ENCODE data around the gene LHPP.

LHPP gene

GRCh38 chr10:124557648-124558338 lies 96.2 kb downstream of the LHPP start:
- no peak for DNase-seq (ENCODE audit: low read depth)

- peak; percentile 37 for DNase-seq (ENCODE audit: low read depth)
Observed at GRCh38 chr10:124558339-124559321, 97.0 kb downstream of the LHPP start.

GRCh38 chr10:124559372-124560132 lies 97.9 kb downstream of the LHPP start:
- DNase-seq (ENCODE audit: low read depth), result no peak

GRCh38 chr10:124560377-124561105 lies 98.9 kb downstream of the LHPP start:
- DNase-seq (ENCODE audit: low read depth), result peak; percentile 78

- no peak for DNase-seq (ENCODE audit: low read depth)
Observed at GRCh38 chr10:124561206-124561605, 99.6 kb downstream of the LHPP start.

GRCh38 chr10:124562425-124563060 lies 100.9 kb downstream of the LHPP start:
- DNase-seq (ENCODE audit: low read depth), result no peak

GRCh38 chr10:124563320-124564040 lies 101.9 kb downstream of the LHPP start:
- DNase-seq (ENCODE audit: low read depth), result no peak

- no peak for DNase-seq (ENCODE audit: low read depth)
Observed at GRCh38 chr10:124564881-124565280, 103.3 kb downstream of the LHPP start.

- DNase-seq (ENCODE audit: low read depth), result no peak
Observed at GRCh38 chr10:124565565-124566221, 104.1 kb downstream of the LHPP start.

GRCh38 chr10:124566222-124566888 lies 104.7 kb downstream of the LHPP start:
- DNase-seq (ENCODE audit: low read depth), result no peak

GRCh38 chr10:124566981-124567835 lies 105.6 kb downstream of the LHPP start:
- DNase-seq (ENCODE audit: low read depth), result no peak

GRCh38 chr10:124568339-124568738 lies 106.7 kb downstream of the LHPP start:
- DNase-seq (ENCODE audit: low read depth), result no peak

GRCh38 chr10:124568848-124569622 lies 107.4 kb downstream of the LHPP start:
- DNase-seq (ENCODE audit: low read depth), result no peak

GRCh38 chr10:124569623-124570470 lies 108.2 kb downstream of the LHPP start:
- no peak for DNase-seq (ENCODE audit: low read depth)

GRCh38 chr10:124570646-124571045 lies 109.0 kb downstream of the LHPP start:
- no peak for DNase-seq (ENCODE audit: low read depth)

GRCh38 chr10:124572751-124573150 lies 111.1 kb downstream of the LHPP start:
- DNase-seq (ENCODE audit: low read depth), result no peak

Measured in EH (cell line).